IPS DF 6.9 (cell line): Measurements from ENCODE around the gene ITFG2.
"Not testable (repeated sequence)": the region's sequence is repeated elsewhere in the genome, so short reads cannot be mapped to it uniquely, and the experiment has no call there.

ENCODE experiments used
- DNase-seq: peaks from one replicate; pipeline ENCODE4 v3.0.0-alpha.2; 2013; ENCODE audit warnings: low read depth, low spot score
- H3K27ac ChIP-seq: one replicate; pipeline ENCODE4 v1.5.1; 2013; ENCODE audit warnings: low read length, control low read depth
- H3K27me3 ChIP-seq: 2 replicates; pipeline ENCODE4 v1.6.1; 2013; ENCODE audit warnings: mild to moderate bottlenecking, low read length; ENCODE audit not compliant: control insufficient read depth, insufficient read depth
- H3K36me3 ChIP-seq: 2 replicates; pipeline ENCODE4 v1.6.1; 2013; ENCODE audit warnings: low read length; ENCODE audit not compliant: control insufficient read depth, insufficient read depth
- H3K4me1 ChIP-seq: 2 replicates; pipeline ENCODE4 v1.6.1; 2013; ENCODE audit warnings: low read length; ENCODE audit not compliant: control insufficient read depth, insufficient read depth
- H3K4me3 ChIP-seq: 2 replicates; pipeline ENCODE4 v1.5.1; 2013; ENCODE audit warnings: mild to moderate bottlenecking, low read length
- H3K9me3 ChIP-seq: 2 replicates; pipeline ENCODE4 v1.6.1; 2013; ENCODE audit warnings: low read length, inconsistent platforms; ENCODE audit not compliant: control insufficient read depth, insufficient read depth
- WGBS: extraction: QIAGEN DNeasy Blood & Tissue Kit; methylation state at CpG from one replicate; pipeline ENCODE4 v1.1.7; 2013; ENCODE audit warnings: mixed read lengths, missing lambda C conversion rate; ENCODE audit not compliant: insufficient read length, insufficient coverage; 5-methylcytosine and 5-hydroxymethylcytosine counted together

ITFG2 gene

GRCh38 chr12:2863402-2863801 lies 50.9 kb downstream of the ITFG2 start:
- peaks cover 41% of the 10 kb centered on the region for H3K36me3 ChIP-seq
- not testable (repeated sequence) for DNase-seq, H3K4me1 ChIP-seq, H3K4me3 ChIP-seq, H3K27me3 ChIP-seq, H3K27ac ChIP-seq, H3K9me3 ChIP-seq
- no CpG with 5 or more reads among the region's 7 CpGs for WGBS

GRCh38 chr12:2864198-2864597 lies 51.7 kb downstream of the ITFG2 start:
- Histone ChIP-seq H3K4me1 (no peaks in the 10 kb centered on the region), H3K27ac (no peak overlapping the region), H3K36me3 (peaks cover 40% of the 10 kb centered on the region), H3K9me3 (no peaks in the 10 kb centered on the region), H3K27me3 (no peaks in the 10 kb centered on the region), H3K4me3 (no peak overlapping the region)
- no peak for DNase-seq
- no CpG with 5 or more reads among the region's 9 CpGs for WGBS

DNA sequence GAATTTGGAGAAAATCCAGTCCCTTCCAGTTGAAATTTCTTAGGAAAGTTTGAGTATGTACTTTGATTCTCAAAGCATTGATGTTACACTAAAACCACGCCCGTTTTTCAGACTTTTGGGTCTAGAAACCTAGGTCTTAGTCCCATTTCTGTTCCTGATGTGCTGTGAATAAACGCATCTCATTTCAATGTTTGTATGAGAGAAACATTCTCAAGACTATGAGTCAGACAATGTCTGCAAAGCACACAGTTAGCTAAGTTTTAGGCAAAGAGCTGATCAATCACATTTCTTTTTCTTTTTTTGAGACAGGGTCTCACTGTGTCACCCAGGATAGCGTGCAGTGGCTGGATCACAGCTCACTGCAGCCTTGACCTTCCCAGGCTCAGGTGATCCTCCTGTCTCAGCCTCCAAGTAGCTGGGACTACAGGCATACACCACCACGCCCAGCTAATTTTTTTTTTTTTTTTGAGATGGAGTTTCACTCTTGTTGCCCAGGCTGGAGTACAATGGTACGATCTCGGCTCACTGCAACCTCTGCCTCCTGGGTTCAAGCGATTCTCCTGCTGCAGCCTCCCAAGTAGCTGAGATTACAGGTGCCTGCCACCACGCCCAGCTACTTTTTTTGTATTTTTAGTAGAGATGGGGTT lies 56.6 kb downstream of the ITFG2 start:
- WGBS = no CpG with 5 or more reads among the region's 9 CpGs
- not testable (repeated sequence) for H3K4me1 ChIP-seq, H3K9me3 ChIP-seq, H3K4me3 ChIP-seq, DNase-seq, H3K27me3 ChIP-seq, H3K27ac ChIP-seq
- peaks cover 42% of the 10 kb centered on the region for H3K36me3 ChIP-seq
